Stimulated activated CD8-positive, alpha-beta memory T cell treated with anti-CD3 and anti-CD28 coated beads, Interleukin-4, amount 100 ng/mL, for 1 hour (primary cell): Measurements from ENCODE around the gene NEMP1.

Source experiments
- DNase-seq, 2 donors: peaks; one replicate each; pipeline ENCODE4 v3.0.0-alpha.2; 2020; ENCODE audit warnings: low read depth in 2 of 2, low spot score in 1 of 2

The NEMP1 gene

DNA sequence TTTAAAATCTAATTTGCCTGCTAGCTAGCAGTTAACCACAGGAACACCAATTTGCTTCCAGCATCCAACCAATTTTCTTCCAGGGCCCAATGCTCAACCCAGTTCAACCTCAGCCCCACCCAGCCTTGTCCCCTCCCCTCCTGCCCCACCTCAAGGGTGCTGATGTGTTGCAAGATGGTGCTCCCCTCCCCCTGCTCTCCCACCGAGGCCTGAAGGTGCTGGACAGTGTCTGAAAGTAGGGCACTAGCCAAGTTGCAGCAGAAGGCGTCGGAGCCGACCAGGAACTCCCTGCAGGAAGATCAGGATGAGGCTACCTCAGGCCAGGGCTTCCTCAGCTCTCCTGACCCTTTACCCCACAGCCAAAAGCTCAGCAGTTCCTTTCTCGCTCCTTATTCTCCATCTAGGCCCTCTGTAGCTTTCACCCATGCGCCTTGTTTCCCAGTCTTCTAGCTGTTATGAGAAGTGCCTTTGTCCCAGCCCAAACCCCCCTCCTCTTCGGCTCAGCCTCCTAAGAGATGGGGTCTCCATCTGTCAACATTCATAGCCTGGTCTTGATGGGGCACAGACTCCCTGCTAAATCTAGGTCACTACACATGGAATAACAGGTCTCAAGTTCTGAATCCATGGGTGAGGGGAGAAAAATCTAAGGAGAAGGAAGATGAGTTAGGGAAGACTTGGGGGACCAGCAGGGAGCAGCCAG, 29.0 kb upstream of the NEMP1 start:
- DNase-seq = no peak

DNA sequence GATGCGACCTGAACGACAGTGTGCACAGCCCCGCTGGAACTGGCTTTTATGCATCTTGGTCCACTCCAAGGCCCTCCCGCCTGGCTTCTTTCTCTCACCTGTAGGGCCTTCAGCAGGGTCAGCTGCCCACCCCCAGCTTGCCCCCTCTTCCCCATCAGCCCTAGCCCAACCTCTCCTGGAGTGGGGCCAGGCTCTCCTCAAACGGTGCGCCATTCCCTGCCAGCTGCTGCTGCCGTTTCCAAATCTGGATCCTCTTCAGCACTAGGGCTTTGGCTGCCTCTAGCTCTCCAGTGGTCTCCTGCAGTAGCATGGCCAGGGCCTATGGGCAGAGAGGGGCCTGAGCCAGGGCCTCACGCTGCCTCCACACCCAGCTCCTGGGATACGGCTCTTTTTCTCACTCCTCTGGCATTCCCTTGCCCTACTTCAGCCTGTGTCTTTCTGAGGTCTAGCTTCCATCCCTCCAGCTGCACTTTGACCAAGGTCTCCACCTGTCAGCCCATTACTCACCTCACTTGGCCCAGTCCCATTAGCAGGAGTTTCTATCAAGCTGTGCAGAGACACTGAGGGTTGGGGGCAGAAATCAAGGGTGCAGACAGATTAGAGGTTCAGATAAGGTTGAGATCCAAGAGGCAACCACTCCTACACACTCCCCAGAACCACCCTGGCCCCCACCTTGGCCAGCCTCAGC, 27.6 kb upstream of the NEMP1 start:
- no peak for DNase-seq

DNA sequence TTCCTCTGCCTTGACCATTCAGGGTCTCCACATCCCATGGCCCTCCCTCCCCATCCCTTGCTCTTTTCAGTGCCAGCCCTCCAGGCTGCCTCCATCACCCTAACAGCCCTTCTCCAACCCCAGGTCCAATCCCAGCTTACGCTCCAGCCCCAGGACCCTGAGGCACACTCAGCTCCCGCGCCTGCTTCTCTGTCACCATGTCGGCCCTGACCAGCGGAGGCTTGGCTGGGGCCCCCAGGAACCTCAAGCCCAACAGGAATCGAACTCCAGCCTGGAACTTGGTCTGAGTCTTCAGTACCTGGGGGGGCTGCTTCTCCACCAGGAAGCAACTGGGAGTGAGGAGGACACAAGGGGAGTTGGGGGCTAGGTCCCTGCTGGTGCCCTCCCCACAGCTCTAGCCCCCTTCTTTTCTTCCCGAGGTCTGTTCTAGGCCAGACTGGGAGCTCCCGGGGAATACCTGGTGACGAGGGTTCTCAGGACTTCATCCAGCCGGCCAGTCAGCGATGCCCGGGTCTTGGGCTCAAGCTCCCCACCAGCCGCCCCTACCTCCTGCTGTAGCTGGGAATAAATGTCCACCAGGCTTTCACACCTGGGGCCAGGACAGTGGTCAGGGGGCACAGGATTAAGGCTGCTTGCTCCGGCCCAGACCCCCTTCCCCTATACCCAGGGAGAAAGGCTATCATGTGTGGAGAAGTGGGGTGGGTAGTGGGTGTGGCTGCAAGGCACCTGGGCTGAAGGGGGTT, 26.6 kb upstream of the NEMP1 start:
- no peak for DNase-seq

GRCh38 chr12:57104292-57104910, 25.8 kb upstream of the NEMP1 start:
- DNase-seq = no peak

GRCh38 chr12:57103856-57104255, 25.3 kb upstream of the NEMP1 start:
- no peak for DNase-seq

GRCh38 chr12:57101892-57102695, 23.5 kb upstream of the NEMP1 start:
- DNase-seq = no peak

DNA sequence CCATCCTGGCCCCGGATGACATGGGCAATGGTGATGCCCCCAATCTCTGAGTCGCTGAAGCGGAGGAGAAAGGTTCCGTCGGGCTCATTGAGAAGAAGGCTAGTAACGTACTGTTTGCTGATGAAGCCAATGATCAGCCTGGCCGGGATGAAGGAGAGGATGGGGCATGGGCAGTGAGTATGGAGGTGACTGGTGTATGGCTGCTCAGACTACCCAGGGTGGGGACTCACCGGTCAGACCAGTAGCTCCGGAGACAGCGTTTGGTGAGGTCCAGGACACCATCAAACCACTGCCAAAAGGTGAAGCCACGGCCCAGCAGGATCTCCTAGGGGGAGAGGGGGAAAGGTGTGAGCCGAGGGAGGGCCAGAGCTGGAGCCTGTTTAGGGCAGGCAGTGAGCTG, 21.2 kb upstream of the NEMP1 start:
- no peak for DNase-seq

DNA sequence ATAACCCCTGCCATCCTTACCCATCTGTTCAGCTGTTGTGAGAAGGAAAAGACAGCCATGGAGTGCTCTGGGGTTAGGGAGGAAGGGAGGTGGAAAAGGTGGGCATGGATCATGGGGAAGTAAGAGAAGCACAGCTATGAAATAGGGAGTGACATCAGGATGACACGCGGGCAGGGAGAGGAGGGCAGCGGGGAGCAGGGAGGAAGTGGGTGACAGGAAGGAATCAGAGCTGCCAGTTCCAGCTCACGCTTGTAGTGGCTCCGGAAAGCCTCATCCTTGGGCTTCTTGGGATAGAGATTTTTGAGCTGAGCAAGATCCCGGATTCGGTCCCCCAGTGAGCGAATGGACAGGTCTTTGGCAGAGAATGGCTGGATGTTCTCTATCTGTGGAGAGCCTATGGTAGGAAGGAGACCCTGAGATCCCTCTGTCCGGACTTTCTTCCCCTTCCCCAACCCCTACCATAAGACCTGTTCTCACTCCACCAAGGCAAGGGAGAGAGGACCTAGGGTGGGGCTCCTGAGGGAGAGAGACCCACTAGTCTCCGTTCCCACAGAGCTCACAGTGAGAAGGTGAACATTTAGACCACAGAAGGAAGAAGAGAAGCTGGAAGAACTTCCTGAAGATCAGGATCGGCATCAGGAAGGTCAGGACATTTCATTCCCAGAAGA, 20.6 kb upstream of the NEMP1 start:
- no peak for DNase-seq

- no peak for DNase-seq
These were observed 20.0 kb upstream of the NEMP1 start for GRCh38 chr12:57098546-57098945.

DNA sequence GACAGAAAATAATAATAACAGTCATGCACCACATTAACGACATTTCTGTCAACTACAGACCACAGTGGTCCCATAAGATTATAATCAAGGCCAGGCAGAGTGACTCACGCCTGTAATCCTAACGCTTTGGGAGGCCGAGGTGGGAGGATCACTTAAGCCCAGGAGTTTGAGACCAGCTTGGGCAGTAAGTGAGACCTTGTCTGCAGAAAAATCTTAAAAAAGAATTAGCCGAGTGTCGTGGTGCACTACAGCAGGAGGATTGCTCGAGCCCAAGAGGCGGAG, 18.9 kb upstream of the NEMP1 start:
- no peak for DNase-seq

DNA sequence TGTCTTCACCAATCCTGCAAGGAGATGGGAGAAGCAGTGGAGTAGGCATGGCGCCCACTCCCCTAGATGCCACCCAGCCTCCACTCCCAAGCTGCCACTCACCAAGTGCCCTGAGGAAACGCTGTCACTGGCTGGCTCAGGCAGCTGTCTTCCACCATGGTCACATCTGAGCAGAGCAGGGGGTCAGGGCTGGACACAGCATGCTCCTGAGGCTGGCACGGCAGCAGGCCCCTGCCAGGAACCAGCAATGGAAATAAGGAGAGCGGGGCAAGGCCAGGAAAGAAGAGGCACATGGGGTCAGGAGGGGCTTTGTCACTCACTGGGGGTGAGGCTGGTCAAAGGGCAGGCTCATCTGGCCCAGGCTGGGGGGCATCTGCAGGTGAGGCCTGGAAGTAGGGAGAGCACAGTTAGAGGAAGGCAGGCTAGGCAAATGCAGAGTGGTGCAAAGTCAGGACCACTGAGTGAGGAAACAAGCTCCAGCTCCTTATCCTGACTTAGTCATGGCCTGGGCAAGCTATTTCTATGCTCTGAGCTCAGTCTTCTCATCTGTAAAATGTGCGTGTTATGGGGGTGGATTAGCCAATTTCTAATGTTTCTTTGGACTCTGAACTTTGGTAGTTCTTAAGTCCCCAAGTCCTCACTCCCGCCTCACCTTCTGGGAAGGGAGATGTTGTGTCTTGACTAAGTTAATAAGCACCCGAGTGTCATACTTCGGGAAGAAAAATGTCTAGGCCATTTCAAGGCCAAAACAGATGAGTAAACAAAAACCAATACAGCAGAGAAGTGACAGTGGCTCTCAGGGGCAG, 18.4 kb upstream of the NEMP1 start:
- DNase-seq = no peak

DNA sequence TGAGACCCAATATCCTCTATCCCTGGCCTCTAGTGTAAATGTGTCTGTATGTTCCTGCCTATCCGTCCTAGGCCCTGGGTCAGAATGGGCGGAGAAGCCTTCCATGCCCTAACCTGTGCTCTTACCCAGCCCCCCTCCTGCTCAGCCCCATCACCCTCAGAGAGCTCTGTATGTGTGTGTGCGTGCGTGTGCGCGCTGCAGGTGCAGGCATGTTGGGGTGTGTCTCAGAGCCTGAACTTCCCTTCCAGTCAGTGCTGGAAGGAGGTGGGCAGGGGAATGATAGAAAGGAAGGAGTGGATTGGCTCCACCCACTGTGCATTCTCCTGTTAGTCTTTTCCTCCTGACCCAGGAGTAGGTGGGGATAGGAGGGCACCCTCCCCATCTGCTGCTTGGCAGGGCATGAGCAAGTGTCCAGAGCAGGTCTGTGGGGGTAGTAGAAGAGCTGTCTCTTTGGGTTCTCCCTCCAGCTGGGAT, 17.5 kb upstream of the NEMP1 start:
- DNase-seq = no peak

DNA sequence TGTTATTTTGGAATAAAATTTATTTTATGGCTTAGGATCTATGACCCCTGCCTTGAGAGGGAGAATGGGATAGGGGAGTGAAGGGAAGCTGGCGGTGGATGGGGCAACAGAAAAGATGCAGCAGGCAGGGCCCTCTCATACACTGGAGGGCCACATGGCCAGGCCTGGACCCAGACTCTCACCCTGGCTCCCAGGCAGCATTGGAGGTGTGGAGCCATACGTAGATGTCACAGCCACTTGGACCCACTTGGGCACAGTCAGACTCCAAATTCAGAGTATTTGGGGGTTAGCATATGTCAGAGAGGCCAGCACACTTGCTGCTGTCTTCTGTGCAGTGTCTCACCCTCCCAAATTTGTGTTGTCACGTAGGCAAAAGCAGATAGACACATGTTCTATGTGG, 16.8 kb upstream of the NEMP1 start:
- no peak for DNase-seq

DNA sequence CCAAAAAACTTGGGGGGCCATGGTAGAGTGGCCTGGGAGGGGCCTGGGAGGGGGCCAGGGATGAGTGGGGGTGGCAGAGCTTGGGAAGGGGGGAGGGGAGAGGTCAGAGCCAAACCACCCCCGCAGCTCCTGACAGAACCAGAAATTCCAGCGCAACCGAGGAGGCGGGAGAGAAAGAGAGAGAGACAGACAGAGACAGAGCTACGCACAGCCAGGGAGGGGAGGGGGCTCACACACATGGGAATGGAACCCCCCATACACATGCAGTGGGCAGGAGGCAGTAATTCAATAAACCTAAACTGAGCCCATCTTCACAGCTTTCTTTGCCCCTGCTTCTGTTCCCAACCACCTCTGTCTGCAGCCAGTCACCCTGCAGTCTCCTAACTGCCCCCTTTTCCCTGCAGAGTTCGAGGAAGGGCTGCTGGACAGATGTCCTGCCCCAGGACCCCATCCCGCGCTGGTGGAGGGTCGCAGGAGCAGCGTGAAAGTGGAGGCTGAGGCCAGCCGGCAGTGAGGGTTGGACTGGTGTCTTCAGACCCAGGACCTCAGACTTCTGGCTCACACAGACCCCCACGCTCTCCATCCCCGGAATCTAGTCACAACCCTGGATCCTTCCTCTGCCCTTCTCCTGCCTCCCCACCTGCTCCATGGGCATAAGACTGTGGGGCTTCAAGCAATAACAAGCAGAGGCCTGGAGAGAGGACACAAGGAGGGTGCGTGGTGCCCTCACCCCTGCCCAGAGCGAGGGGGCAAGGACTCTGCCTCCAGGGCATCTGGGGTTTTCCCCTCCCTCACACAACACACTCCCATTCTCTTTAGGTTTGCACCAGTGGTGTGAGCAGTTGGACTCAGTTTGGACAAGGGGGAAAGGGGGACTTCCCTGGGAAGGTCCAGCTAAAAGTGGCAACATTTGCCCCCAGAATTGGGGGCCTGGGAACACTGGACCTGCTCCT, 15.9 kb upstream of the NEMP1 start:
- no peak for DNase-seq

GRCh38 chr12:57093415-57094207, 15.0 kb upstream of the NEMP1 start:
- DNase-seq = peak in 1 of 2 donors; percentile 44

DNA sequence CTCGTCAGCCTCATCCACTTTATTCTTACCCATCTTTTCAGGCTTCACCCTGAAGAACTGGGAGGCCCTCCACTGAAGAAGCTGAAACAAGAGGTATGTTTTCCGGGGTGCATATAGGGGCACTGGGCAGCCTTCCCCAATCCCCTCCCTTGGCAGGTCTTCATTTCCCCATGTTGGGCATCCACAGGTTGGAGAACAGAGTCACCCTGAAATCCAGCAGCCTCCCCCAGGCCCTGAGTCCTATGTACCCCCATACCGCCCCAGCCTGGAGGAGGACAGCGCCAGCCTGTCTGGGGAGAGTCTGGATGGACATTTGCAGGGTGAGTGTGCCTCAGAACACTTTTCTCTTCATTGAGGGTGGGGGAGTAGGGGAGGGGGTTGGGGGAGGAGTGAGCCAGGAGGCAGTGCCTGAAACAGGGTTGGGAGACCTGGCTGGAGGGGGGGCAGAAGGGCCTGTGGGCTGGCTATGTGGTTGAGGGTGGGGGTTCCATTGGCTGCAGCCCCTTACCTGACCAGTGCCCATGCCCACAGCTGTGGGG, 14.4 kb upstream of the NEMP1 start:
- no peak for DNase-seq

GRCh38 chr12:57092529-57092862, 13.9 kb upstream of the NEMP1 start:
- DNase-seq = no peak
